Ammon's horn (tissue), 1 donor: ENCODE measurements around the gene TMEM169.
"Not testable (repeated sequence)": the region's sequence is repeated elsewhere in the genome, so short reads cannot be mapped to it uniquely, and the experiment has no call there.

Experiments
- DNase-seq: peaks from one replicate; pipeline ENCODE4 v3.0.0-alpha.2; 2016; ENCODE audit warnings: low spot score

Gene TMEM169

GRCh38 chr2:216131175-216131926, 49.6 kb downstream of the TMEM169 start:
- no peak for DNase-seq

DNA sequence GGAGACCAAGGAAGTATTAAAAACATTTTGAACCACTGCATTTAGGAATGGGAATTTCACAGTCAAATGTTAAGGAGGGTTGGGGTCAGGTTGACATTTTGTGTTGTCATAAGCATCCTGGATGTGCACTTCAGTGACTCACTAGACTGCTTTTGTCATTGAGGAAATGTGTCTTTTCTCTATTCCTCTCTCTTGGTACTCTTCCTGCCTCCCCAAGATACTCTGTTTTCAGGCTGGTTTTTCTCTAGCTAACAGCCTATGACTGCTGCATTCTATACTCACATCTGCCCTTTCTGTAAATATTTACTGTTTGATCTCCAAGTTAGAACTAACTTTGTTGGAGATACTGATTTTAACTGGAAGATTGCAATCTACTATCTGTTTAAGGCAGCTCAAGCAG, 50.9 kb downstream of the TMEM169 start:
- no peak for DNase-seq

GRCh38 chr2:216133397-216133796, 51.7 kb downstream of the TMEM169 start:
- no peak for DNase-seq

DNA sequence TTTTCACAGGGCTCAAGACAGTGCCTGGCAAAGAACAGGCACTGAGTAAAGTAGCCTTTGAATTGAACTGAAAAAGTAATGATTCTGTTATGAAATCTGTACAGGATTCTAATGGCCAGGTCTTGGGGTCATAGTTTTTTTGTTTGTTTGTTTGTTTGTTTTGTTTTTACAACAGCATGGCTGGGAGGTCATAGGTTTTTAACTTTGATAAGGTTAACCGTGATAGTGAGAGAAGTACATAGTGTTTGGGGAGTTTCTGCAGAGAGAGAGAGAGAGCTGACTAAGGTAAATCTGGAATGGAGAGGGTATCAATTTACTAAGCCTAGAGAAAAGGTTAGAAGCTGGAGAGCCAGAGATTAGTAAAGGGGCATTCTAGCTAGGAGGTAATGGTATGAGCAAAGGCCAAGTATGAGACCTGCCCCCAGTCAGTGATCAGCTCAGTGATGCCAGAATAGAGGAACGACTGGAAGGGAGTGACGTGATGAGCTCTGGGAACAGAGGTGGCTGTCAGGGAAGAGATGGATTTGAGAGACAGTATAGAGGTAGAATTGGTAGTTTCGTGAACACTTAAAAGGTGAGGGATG, 53.3 kb downstream of the TMEM169 start:
- DNase-seq = no peak

GRCh38 chr2:216139884-216140283, 58.2 kb downstream of the TMEM169 start:
- DNase-seq = no peak

GRCh38 chr2:216141516-216141915, 59.8 kb downstream of the TMEM169 start:
- DNase-seq = not testable (repeated sequence)

DNA sequence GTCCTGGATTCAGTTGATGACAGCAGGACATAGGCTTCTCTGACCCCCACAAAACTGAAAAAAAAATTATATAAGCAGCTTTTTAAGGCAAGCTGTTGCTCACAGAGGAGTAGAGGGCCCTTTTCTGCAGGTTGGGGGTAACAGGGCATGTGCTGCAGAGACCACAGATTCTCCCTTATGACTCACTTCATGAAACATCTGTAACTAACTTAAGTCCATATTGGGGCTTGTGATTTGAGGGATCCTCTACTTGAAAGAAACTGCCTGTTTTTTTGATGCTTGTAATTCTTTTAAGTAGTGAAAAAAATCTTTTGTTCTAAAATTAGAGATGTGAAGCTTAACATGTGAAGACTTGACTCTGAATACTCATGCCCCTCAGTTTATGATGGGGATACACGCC, 60.8 kb downstream of the TMEM169 start:
- DNase-seq = no peak

GRCh38 chr2:216144372-216144771, 62.7 kb downstream of the TMEM169 start:
- DNase-seq = no peak

GRCh38 chr2:216144857-216145256, 63.1 kb downstream of the TMEM169 start:
- DNase-seq = no peak

DNA sequence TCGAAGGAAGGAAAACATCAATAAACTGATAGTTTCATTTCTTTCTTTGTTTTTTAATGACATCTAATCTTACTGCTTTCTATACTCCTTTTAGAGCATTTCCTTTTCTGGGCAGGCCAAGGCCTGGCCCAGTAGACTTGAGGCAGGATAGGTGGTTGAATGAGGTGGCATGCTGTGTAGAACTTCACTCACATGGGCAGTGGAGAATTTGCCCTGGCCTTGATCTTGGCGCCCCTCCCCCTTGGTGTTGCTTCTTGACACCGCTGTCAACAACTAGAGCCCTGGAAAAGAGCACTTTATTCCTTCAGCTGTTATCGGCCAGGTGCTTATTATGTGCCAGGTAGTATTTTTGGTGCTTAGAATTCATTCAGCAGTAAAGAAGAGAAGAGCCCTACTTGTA, 64.9 kb downstream of the TMEM169 start:
- no peak for DNase-seq

DNA sequence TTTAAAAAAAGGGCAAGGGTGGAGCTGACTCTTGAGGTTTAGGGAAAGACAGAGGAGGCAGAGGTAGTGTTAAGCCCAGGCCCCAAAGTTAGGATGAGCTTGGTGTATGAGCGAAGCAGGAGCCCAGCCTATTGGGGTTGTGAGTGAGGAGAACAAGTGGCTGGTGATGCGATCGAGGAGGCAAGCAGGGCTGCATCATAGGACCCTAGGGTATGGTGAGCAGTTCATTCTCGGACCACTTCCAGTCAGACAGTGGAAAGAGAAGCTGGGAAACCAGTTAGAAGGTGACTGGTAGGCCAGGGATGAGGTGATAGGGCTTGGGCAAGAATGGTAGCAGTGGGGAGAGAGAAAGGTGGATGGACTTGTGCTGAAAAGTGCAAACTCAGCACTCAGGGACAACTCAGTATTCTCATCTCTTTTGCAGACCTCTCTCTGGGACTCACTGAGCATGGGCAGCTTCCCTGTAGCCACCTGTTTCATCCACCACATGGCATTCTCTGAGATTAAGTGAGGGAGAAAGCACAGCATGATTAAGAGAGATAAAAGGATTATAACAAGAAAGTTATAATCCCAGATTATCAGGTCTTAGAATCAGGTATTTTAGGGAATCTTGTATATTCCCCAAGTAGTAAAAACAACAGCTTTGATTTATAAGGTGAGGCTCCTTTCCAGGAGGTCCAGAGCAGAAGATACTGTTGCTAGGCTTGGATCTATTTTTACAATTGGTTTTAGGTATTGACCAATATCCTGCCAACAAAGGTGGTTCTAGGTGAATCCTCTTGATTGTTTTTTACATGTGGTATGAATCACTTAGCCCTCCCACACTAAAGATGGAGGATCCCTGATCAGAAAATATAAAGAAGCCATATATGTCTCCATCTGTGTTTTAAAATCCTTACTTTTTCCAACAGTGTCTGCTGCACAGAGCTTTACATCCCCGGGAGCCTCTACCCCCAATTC, 65.7 kb downstream of the TMEM169 start:
- DNase-seq = no peak

DNA sequence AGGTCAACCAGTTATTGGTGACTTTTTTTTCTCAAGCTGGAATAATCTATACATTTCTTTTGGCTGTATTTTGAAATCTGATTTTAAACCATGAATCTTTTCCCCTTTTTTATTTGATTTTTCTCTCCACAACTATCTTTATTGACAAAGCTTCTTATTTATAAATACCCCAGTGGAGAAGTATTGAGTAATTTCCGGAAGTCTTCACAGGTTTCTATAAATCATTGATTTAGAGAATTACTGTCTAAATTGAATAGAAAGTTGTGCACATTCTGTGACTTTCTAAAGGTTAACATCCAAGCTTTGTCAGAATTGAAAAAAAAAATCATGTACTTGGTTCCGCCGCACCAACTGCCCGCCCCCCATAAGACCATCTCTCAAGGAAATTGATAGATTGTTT, 67.3 kb downstream of the TMEM169 start:
- no peak for DNase-seq

- no peak for DNase-seq
Observed at GRCh38 chr2:216149741-216150140, 68.0 kb downstream of the TMEM169 start.

DNA sequence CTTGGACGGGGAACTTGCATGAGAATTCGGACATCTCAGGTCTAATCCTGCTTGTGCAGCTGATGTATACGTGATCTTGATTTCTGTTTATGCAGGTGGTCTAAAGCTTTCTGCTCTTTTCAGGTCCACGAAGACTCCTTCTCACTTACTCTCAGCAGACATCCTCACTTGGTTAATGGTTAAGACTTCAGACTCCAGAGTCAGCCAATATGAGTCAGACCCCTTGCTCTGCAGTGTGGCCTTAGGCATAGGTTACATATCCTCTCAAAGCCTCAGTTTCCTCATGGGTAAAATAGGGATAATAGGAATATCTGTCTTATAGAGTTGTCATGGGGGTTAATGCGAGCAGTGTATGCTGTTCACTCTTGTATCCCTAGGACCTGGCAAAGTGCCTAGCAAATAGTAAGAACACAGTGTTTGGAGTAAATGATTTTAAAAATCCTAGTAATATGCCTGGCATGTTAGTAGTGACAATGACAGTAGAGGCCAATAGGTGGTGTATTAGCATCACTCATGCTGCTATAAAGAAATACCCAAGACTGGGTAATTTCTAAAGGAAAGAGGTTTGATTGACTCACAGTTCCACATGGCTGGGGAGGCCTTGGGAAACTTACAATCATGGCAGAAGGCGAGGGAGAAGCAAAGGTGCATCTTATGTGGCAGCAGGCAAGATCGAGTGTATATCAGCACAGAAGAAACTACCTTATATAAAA, 69.8 kb downstream of the TMEM169 start:
- DNase-seq = no peak
